NCI-H1417 treated with DMSO at 0.1 percent for 48 hours (cell line): ENCODE measurements around the gene PAPPA.

ENCODE experiments used
- DNase-seq: peaks from one replicate; lab custom pipeline; 2025; lab: John Stamatoyannopoulos, UW

PAPPA gene

DNA sequence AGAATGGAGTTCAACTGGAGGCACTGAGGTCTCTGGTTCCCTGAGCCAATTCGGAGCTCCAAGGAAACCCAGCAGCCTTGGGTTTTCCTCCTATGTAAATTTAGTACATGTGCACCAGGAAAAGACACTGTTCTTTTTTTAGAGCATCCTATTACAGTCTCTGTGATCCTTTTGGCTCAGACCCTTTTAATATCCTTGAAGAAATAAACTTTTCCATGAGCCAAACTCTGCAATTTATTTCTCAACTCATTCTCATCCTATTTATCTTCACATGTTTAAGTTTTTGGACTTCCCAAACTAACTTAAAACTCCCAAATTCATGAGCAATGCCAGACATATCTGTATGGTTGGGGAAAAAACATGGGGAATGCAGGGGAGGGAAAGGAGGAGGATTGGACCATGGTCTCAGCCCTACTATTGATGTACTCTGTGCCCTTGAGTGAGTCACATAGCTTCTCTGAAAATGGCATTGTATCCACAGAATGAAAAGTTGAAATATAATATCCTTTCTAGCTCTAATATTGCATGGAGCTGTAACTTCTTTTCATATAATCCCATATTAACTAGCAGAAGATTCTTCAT lies 76.6 kb downstream of the PAPPA start:
- no peak for DNase-seq

DNA sequence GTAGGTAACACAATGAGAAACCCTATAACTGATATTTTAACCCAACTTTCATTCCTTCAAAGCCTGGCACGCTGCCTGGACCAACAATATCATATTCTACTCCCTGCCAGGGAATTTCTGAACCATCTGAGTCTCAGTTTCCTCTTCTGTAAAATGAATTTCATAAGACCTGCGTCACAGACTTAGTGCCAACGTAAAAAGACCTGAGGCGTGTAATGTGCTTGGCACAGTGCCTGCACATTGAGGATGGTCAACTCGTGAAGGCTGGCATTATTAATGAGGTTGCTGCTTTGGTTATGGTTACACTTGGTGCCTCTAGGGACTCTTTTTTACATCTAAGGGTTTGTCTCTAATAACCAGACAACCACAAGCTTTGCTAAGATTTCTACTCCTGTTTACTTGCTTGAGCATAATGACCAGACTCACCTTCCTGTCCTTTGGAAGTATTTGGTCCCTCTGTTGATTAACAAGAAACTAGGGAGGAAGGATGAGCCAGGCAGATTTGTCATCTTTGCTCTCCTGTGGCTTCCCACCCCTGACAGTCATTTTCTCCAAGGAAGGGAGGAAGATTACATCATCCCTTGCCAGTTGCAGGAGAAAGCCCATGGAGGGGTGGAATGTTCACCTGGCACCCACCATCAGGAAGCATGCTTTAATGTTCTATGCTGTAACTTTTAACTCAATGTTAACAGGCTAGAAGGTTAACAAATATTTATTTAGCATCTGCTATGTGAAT lies 79.0 kb downstream of the PAPPA start:
- no peak for DNase-seq

- no peak for DNase-seq
Measured at GRCh38 chr9:116233160-116233530, 79.6 kb downstream of the PAPPA start.

GRCh38 chr9:116234081-116234480 lies 80.5 kb downstream of the PAPPA start:
- DNase-seq: no peak

- no peak for DNase-seq
Measured at GRCh38 chr9:116236979-116237378, 83.4 kb downstream of the PAPPA start.

DNA sequence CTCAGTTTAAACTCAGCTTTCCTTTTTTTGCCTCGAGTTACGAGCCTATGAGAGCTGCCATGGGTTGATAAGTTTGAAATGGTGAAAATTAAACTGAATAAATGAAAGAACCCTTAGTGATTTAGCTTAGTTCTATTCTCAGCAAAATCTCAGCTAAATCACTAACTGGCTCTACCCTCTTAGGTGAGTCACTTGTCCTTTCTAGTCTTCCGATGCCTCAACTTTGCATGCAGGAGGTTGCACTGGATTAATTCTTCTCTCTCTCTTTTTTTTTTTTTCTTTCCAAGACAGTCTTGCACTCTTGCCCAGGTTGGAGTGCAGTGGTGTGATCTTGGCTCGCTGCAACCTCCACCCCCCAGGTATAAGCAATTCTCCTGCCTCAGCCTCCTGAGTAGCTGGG lies 83.9 kb downstream of the PAPPA start:
- DNase-seq: no peak

- no peak for DNase-seq
Measured at GRCh38 chr9:116238225-116238624, 84.6 kb downstream of the PAPPA start.

DNA sequence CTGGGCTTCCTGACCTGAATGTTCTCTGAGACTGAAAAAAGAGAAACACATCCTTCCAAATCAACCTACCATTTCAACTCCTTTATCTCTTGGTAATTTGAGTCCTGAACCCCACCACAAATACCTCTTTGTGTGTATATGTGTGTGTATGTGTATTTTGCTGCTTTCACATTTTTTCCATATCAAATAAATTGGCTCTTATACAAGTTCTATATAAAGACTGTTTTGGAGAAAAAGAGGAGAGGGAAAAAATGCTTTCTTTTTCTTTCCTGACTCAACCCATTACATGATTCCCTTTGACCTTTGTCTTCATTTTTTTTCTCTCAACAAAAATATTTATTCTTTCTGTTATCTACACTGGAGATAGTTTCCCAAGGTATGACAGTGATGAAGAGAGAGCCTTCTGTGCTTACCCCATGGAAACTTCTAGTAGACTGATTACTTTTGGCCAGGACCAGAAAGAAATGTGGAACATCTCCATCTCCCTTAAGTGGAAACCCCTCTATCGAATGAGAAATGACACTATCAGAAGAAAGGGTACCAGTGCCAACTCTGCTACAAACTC lies 85.3 kb downstream of the PAPPA start:
- no peak for DNase-seq

GRCh38 chr9:116243708-116244107 lies 90.1 kb downstream of the PAPPA start:
- no peak for DNase-seq

DNA sequence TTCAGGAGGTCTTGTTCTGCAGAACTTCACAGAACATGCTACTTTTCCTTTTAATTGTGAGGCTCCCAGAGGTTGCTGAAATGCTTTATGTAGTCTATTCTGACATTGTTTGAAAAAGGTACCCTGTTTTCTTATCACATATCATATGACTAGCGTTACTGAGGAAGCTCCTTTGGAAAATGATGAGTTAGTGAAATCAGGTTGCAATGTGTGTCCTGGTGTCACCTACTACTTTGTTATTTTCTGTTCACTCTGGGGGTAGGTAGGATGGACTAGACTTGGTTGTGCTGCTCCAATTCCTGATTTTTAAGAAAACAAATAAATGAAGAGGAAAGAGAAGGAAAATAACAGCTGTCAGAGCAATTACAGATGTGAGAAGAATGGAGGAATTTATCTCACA lies 93.7 kb downstream of the PAPPA start:
- DNase-seq: no peak

GRCh38 chr9:116247791-116248374 lies 94.3 kb downstream of the PAPPA start:
- DNase-seq: no peak

- DNase-seq: no peak
Measured at GRCh38 chr9:116250891-116251290, 97.3 kb downstream of the PAPPA start.

- no peak for DNase-seq
Measured at GRCh38 chr9:116251366-116251765, 97.8 kb downstream of the PAPPA start.

- no peak for DNase-seq
Measured at GRCh38 chr9:116260531-116260930, 106.9 kb downstream of the PAPPA start.

DNA sequence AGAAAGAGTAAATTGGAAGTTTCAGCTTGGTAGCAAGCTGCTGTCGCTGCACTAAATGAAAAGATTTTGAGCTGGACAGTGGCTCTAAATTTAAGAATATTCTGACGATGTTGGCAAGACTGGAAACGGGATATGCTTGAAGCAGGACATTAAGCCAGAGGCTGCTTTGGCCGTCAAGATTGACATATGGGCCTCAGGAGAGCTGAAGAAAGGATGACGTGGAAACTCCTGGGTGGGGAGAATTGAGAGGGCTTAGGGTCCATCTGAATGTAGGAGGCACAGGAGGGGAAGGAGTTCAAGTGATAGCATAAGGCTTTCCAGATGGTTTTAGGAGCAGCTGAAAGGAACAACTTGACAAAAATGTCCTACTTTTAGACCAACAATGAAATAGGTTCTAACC lies 108.9 kb downstream of the PAPPA start:
- DNase-seq: no peak

DNA sequence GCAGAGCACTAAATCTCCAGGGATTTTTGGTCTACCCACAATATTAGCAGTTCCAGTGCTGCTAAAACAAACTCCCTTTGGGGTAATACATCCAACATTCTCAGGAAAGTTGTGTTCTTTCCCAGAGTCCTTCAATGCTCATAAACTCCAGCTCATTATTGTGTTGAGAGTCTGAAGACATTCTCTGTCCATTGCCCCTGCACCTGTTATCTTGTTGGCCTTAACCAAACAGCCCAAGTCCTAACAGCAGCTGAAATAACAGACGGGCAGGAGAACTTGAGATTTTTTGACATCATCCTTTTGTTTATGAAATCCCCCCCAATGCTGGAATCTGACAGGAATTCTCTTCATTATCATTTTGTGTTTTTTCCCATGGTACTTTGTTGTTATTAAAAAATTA lies 110.8 kb downstream of the PAPPA start:
- no peak for DNase-seq

- DNase-seq: no peak
Measured at GRCh38 chr9:116267021-116267420, 113.4 kb downstream of the PAPPA start.

DNA sequence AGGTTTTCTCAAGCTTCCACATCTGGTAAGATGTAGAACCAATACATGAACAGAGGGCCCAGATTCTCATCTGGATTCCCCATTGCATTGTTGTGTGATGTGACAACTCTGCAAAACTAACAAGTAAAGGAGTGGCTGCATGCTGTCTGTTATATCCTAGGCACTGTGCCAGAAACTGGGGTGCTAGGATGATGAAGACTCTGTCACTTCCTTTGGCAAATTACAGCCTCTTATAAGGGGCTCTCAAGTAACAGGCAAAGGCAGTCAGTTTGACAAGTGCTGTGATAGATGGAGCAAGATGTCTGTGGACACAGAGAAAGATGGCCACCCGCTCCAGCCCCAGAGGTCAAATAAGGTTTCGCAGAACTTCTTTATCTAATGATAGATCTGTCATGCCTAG lies 115.7 kb downstream of the PAPPA start:
- DNase-seq: no peak

GRCh38 chr9:116270546-116270945 lies 117.0 kb downstream of the PAPPA start:
- DNase-seq: no peak

DNA sequence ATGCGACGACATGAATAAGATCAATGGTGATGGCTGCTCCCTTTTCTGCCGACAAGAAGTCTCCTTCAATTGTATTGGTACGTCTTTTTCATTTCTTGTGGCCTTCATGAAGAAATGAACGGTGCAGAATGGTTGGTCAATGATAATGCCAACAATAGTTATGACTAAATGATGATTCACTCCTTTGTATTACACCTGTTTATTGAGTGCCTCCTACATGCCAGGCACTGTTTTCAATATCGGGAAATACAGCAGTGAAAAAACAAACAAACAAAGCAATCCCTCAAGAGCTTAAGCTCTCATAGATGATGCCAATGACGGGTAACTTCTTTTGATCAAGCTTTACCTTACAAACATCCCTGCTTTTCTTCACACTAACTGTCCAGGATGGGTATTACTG lies 117.7 kb downstream of the PAPPA start:
- no peak for DNase-seq

- no peak for DNase-seq
Measured at GRCh38 chr9:116271991-116272390, 118.4 kb downstream of the PAPPA start.

- no peak for DNase-seq
Measured at GRCh38 chr9:116274293-116274692, 120.7 kb downstream of the PAPPA start.

GRCh38 chr9:116275418-116276195 lies 122.0 kb downstream of the PAPPA start:
- DNase-seq: no peak
